Activated effector memory CD4-positive, alpha-beta T cell treated with anti-CD3 and anti-CD28 coated beads, Interleukin-2, amount 50 U/mL, for 16 hours (primary cell): Measurements from ENCODE around the gene TGDS.
"Not testable (repeated sequence)": the region's sequence is repeated elsewhere in the genome, so short reads cannot be mapped to it uniquely, and the experiment has no call there.

ENCODE experiments used
- DNase-seq: peaks from one replicate; pipeline ENCODE4 v3.0.0-alpha.2; 2020

Gene TGDS

DNA sequence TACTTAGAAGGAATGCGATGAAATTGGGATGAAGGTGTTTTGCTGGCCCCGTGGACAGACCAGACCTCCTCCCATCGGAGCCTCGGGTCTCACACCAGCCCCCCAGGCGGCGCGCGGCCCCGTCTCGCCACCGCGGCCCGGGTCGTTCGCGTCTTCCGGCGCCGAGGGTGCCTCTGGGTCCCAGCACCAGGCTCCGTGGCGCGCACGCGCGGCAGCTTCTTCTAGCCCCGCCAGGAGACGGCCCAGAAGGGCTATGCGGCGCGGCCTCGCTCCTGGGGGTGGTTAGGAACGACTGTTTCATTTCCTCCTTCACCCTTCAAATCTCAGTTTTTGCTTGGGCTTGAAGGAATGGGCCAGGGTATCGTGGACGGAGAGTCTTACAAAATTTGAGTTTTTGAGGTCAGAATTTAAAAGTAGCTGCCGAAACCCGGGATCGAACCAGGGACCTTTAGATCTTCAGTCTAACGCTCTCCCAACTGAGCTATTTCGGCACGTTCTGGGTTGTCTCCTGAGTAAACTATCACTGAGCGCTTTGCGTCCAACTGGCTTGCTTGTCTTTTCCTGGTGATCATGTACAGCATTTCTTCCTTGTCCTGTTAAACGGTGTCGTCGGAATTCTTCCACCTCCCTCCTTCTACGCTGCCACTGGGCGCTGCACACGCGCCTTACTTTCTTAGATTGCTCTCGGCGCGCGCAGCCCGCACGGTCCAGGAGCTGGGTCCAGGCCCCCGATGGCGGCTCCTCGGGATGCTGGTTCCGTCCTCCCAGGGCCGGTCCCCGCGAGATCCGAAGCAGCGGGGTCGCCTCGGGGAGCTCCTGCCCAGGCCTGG is 46.5 kb downstream of the TGDS start:
- DNase-seq: peak; percentile 96

- DNase-seq: peak; percentile 81
Measured at GRCh38 chr13:94548821-94549231, 47.1 kb downstream of the TGDS start.

DNA sequence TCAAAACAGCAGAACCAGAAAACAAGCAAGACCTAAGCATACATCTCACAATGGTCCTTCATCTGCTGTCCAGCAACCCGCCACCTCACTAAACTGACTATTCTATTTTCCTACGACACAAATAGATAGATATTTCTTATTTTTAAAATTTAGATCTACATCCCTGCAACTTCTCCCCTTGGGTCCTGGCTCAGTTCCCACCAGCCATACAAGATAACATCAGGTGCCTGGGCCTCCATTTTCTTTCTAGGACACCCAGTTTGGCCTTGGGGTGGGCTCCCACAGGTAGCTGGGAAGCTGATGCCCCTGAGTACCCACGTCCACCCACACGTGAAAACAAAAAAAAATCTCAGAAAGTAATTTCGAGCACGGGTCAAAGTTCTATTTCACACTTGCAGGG is 47.6 kb downstream of the TGDS start:
- no peak for DNase-seq

DNA sequence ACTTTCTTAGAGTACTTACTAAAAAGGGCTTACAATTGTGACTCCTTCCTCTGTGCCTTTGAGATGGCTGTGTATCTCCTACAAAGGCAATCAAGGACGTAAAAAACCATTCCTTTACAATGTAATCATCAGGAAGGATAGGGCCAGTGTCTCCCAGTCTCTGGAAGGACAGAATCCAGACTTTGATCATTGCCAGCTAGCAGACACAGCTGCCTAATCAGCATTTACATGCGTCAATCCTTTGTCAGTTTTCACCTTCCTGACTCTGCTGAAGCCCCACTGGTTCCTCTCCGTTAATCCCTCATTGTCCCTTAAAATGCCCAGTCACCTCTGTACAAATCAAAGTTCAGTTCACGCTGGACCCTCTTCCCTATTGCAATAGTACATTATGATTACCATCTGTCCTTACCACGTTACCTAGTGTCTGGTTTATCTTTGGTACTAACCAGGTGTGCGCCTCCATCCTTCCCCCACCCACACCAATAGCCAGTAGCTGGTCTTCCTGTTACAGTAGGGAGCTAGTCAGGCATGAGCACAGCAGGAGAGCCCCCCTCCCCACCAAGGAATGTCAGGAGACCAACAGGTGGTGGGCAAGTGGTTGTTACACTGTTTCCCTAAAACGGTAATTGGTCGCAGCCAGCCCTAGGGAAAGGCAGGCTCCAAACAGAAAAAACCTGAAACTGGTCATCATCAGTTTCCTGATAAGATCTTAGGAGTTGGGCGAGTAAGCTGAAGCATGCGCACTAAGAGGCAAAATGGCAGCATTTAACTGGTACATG is 49.7 kb downstream of the TGDS start:
- no peak for DNase-seq

DNA sequence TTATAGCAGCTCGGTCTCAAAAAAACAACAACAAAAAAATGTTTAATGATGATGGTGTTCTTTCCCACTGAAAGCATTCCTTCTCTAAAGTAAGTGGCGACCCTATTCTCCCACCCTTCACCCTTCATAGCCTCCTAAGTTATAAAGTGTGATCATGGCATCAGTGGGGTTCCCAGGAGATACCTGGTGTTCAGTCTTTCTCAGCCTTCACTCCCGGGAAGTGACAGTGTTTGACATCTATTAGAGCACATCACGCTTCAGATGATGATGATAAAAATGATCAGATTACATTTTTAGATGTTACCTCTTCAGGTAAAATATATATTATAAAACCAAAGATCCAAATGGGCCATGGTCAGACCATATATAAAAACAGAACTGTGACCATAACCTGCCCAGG is 51.0 kb downstream of the TGDS start:
- no peak for DNase-seq

DNA sequence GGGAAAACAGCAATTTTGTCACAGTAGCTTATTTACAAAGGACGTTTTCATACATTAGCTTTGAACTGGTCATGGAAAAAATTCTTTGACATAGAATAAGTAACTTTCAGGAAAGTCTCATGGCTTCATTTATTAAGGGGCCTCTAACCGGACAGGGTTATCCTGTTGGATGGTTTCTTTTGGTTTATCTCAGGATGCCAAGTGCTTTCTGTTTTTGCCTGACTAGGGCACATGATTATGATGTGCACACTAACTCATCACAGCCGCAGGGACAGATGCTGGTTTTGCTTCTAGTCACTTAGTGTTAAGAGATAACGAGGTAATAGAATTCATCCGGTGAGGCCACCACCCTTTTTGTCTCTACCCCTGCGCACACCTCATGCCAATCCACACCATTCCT is 53.0 kb downstream of the TGDS start:
- DNase-seq: no peak

GRCh38 chr13:94537740-94538630 is 58.0 kb downstream of the TGDS start:
- DNase-seq: no peak

- DNase-seq: no peak
Measured at GRCh38 chr13:94535775-94536174, 60.2 kb downstream of the TGDS start.

- DNase-seq: no peak
Measured at GRCh38 chr13:94535231-94535630, 60.7 kb downstream of the TGDS start.

GRCh38 chr13:94534166-94534565 is 61.8 kb downstream of the TGDS start:
- DNase-seq: no peak

DNA sequence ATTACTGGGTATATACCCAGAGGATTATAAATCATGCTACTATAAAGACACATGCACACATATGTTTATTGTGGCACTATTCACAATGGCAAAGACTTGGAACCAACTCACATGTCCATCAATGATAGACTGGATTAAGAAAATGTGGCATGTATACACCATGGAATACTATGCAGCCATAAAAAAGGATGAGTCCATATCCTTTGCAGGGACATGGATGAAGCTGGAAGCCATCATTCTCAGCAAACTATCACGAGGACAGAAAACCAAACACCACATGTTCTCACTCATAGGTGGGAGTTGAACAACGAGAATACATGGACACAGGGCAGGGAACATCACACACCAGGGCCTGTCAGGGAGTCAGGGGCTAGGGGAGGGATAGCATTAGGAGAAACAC is 63.7 kb downstream of the TGDS start:
- DNase-seq: not testable (repeated sequence)

GRCh38 chr13:94526956-94527355 is 69.0 kb downstream of the TGDS start:
- DNase-seq: not testable (repeated sequence)

DNA sequence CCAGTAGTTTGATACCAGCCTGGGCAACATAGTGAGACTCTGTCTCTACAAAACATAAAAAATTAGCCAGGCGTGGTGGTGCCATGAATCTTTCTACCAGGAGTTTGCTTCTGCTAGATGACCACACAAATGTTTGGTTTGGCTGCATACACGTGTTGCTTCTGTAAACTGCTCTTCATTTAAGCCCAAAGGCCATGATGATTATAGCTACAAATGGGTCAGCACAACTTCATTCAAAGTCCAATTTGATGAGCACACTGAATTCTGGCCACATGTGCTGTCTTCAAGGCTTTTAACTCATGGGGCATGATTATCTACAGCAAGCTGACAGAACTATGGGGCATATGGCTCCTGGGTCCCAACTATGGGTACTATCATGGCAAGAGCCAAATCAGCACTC is 70.2 kb downstream of the TGDS start:
- DNase-seq: no peak

DNA sequence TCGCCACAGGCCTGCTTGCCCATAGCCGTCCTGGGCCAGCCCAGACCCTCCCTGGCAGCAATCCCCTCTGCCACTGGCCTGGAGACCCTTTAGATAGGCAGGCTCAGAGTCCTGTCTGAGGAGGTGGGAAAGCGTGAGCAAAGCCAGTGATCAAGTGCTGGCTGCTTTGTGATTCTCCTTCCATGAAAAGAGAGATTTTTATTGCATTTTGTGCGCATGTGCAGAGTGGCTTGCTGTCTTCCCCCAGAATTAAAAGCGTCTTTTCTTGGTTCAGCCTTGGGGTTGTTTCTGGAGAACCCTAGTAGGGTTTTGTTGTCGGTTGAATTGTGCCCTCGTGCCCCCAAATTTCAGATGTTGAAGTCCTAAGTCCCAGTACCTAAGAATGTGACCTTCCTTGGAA is 71.5 kb downstream of the TGDS start:
- DNase-seq: no peak
